Measurements from ENCODE around the gene UBXN2A.

The UBXN2A gene

DNA sequence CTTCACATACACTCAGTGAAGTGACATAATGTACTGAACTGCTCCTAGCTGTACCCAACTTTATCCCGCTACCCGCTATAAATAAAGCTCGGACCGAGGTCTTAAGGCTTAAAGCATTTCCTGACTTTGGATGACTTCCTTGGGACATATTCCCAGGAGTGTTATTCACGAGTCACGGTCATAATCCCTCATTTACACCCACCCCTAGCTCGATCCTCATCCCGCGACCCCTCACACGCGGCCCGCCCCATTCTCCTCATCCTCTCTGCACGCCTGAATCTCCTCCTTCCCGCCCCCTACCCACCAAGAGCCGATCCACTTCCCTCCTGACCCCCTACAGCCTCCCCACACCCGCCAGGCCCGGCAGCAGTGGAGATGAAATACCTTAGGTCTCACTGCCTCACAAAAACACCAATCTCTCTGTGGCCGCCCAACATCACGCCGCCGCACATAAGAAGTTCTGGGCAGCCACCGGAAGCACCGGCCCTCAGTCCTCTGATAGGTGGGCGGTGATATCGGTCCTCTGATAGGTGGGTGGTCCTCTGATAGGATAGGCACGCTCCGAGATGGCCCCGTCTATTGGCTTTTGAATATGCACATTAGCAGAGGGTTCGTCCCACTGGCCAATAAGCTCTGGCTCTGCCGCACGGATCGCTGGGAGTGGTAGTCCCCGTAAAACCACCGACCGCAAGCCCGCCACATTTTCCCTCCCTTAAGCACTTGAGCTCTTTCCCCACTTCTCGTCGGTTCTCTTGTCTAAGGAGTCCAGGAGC, 106.9 kb downstream of the UBXN2A start, which contains the start of gene WDCP (continued):
- peak; percentile 43; the same call in 1 of the 2 replicates for TF ChIP-seq ZNF600 (tag by site-specific recombination; IDR thresholded peaks at IDR 0.05)
- no peak for TF ChIP-seq ZNF571 (tag by site-specific recombination; IDR thresholded peaks at IDR 0.05)
- peak; percentile 67 for TF ChIP-seq ZFHX2 (tag by site-specific recombination; conservative IDR thresholded peaks at IDR 0.05)
- TF ChIP-seq, protein P1, sequence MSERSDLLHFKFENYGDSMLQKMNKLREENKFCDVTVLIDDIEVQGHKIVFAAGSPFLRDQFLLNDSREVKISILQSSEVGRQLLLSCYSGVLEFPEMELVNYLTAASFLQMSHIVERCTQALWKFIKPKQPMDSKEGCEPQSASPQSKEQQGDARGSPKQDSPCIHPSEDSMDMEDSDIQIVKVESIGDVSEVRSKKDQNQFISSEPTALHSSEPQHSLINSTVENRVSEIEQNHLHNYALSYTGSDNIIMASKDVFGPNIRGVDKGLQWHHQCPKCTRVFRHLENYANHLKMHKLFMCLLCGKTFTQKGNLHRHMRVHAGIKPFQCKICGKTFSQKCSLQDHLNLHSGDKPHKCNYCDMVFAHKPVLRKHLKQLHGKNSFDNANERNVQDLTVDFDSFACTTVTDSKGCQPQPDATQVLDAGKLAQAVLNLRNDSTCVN (tag by site-specific recombination; optimal IDR thresholded peaks at IDR 0.05): peak; percentile 4
- no peak for TF ChIP-seq ZNF777 (tag by site-specific recombination; IDR thresholded peaks at IDR 0.05; ENCODE audit: borderline replicate concordance)
- no peak for TF ChIP-seq ZNF473 (tag by site-specific recombination; IDR thresholded peaks at IDR 0.05)
- peak; percentile 57; the same call in 1 of the 2 replicates for TF ChIP-seq KLF9 (tag by site-specific recombination; IDR thresholded peaks at IDR 0.05; ENCODE audit: low read depth)
- TF ChIP-seq ZNF560 (tag by site-specific recombination; IDR thresholded peaks at IDR 0.05; ENCODE audit: borderline replicate concordance): no peak
- no peak for TF ChIP-seq ZNF175 (tag by site-specific recombination; IDR thresholded peaks at IDR 0.05)
- TF ChIP-seq, protein P2, sequence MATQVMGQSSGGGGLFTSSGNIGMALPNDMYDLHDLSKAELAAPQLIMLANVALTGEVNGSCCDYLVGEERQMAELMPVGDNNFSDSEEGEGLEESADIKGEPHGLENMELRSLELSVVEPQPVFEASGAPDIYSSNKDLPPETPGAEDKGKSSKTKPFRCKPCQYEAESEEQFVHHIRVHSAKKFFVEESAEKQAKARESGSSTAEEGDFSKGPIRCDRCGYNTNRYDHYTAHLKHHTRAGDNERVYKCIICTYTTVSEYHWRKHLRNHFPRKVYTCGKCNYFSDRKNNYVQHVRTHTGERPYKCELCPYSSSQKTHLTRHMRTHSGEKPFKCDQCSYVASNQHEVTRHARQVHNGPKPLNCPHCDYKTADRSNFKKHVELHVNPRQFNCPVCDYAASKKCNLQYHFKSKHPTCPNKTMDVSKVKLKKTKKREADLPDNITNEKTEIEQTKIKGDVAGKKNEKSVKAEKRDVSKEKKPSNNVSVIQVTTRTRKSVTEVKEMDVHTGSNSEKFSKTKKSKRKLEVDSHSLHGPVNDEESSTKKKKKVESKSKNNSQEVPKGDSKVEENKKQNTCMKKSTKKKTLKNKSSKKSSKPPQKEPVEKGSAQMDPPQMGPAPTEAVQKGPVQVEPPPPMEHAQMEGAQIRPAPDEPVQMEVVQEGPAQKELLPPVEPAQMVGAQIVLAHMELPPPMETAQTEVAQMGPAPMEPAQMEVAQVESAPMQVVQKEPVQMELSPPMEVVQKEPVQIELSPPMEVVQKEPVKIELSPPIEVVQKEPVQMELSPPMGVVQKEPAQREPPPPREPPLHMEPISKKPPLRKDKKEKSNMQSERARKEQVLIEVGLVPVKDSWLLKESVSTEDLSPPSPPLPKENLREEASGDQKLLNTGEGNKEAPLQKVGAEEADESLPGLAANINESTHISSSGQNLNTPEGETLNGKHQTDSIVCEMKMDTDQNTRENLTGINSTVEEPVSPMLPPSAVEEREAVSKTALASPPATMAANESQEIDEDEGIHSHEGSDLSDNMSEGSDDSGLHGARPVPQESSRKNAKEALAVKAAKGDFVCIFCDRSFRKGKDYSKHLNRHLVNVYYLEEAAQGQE (tag by site-specific recombination; IDR thresholded peaks at IDR 0.05): 0 out of 2 replicates have a peak, but pooled peaks have one; percentile 21

DNA sequence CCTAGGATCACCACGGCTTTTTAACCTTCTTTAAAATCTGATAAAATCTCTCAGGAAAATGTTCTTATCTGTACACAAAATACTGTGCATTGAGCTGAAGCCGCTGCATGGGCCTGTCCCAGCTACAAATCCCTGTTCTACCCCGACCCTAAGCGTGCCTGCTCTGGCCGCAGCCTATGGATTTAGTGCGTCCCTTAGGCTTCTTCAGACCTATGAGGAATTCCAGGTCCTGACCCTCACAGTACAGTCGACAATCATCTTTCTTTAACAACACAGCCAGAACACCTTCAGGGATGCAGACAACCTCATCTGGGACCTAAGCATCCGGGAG, 107.4 kb downstream of the UBXN2A start:
- ChIA-PET CTCF (interaction anchor here (1.1 kb wide), 1 partner anchor 35 kb away, joined by 3 read pairs; no protein-coding TSS in a partner anchor), POLR2A (interaction anchor here (0.6 to 2.1 kb wide), 17 partner anchors 9 to 318 kb away, joined by 3 to 41 read pairs (median 5); partner anchors contain the start of genes ATAD2B, FAM228B, SF3B6 and UBXN2A)
- H3K4me3 ChIP-seq (ENCODE audit: low read depth, low read length): no peak overlapping the region

DNA sequence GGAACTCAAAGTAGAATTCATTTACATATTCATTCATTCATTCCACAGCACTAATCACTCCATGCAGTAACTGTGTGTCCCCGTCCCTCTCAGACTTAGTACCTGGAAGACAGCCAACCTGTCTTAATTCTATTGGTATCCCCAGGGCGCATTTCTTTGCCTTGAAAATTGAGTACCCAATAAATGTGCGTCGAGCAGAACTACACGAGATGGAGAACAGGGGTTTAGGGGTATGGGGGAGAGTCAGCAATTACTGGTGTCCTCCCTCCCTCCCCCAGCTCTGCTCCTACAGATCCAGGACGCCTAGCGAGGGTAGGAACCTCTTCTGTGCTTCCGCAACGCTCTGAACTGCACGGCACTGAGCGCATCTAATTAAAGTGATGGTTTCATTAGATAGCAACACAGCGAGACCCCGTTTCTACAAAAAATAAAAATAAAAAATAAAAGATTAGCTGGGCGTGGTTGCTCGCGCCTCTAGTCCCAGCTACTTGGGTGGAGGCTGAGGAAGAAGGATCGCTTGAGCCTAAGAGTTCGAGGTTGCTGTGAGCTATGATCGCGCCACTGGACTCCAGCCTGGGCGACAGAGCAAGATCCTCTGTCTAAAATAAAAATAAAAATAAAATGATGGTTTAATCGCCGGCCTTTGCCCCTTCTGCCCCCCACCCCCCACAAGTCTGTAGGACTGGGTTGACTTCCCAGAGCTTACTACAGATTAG, 108.7 kb downstream of the UBXN2A start:
- Histone ChIP-seq H3K27ac (ENCODE audit: extremely low read depth, low read depth, low read length) (no peak overlapping the region), H3K9me3 (ENCODE audit: control insufficient read depth, insufficient read depth, low read depth, low read length) (no peaks in the 10 kb centered on the region), H3K4me3 (ENCODE audit: low read depth, low read length) (peak overlapping the region; percentile 79), H3K36me3 (ENCODE audit: control insufficient read depth in 2 of 2, insufficient read depth in 1 of 2, low read length in 2 of 2) (peaks cover 0 to 3% of the 10 kb centered on the region in 2 experiments; a peak in 1 of 3 replicates), H3K4me1 (ENCODE audit: control insufficient read depth, insufficient read depth, low read length) (peaks cover 9% of the 10 kb centered on the region; the same call in 1 of the 2 replicates)
- POLR2A ChIA-PET: interaction anchor here (0.8 to 3.6 kb wide), 4 partner anchors 9 to 122 kb away, joined by 4 to 20 read pairs (median 6); partner anchors contain the start of genes ATAD2B and SF3B6
- CTCF ChIA-PET: interaction anchor here (0.5 to 2.0 kb wide), 2 partner anchors 13 to 46 kb away, joined by 3 to 6 read pairs; no protein-coding TSS in a partner anchor
- TF ChIP-seq ZNF24 (tag by site-specific recombination; IDR thresholded peaks at IDR 0.05) (peak; percentile 80), ZNF560 (tag by site-specific recombination; IDR thresholded peaks at IDR 0.05; ENCODE audit: borderline replicate concordance) (no peak), ZNF2 (tag by site-specific recombination; IDR thresholded peaks at IDR 0.05) (peak; percentile 23; the same call in 1 of the 2 replicates), ZFP41 (tag by site-specific recombination; IDR thresholded peaks at IDR 0.05; ENCODE audit: borderline replicate concordance) (no peak), ZBTB17 (tag by site-specific recombination; IDR thresholded peaks at IDR 0.05) (peak; percentile 95), ZNF600 (tag by site-specific recombination; IDR thresholded peaks at IDR 0.05) (peak; percentile 95), ZNF629 (tag by site-specific recombination; IDR thresholded peaks at IDR 0.05) (0 out of 2 replicates have a peak, but pooled peaks have one; percentile 26), ZBTB20 (tag by site-specific recombination; IDR thresholded peaks at IDR 0.05) (peak; percentile 20; the same call in 1 of the 2 replicates)
- TF ChIP-seq, protein P3, sequence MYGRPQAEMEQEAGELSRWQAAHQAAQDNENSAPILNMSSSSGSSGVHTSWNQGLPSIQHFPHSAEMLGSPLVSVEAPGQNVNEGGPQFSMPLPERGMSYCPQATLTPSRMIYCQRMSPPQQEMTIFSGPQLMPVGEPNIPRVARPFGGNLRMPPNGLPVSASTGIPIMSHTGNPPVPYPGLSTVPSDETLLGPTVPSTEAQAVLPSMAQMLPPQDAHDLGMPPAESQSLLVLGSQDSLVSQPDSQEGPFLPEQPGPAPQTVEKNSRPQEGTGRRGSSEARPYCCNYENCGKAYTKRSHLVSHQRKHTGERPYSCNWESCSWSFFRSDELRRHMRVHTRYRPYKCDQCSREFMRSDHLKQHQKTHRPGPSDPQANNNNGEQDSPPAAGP (tag by site-specific recombination; IDR thresholded peaks at IDR 0.05): no peak
- TF ChIP-seq, protein P4, sequence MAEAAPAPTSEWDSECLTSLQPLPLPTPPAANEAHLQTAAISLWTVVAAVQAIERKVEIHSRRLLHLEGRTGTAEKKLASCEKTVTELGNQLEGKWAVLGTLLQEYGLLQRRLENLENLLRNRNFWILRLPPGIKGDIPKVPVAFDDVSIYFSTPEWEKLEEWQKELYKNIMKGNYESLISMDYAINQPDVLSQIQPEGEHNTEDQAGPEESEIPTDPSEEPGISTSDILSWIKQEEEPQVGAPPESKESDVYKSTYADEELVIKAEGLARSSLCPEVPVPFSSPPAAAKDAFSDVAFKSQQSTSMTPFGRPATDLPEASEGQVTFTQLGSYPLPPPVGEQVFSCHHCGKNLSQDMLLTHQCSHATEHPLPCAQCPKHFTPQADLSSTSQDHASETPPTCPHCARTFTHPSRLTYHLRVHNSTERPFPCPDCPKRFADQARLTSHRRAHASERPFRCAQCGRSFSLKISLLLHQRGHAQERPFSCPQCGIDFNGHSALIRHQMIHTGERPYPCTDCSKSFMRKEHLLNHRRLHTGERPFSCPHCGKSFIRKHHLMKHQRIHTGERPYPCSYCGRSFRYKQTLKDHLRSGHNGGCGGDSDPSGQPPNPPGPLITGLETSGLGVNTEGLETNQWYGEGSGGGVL (tag by site-specific recombination; IDR thresholded peaks at IDR 0.05): peak; percentile 64
- TF ChIP-seq, protein P5, sequence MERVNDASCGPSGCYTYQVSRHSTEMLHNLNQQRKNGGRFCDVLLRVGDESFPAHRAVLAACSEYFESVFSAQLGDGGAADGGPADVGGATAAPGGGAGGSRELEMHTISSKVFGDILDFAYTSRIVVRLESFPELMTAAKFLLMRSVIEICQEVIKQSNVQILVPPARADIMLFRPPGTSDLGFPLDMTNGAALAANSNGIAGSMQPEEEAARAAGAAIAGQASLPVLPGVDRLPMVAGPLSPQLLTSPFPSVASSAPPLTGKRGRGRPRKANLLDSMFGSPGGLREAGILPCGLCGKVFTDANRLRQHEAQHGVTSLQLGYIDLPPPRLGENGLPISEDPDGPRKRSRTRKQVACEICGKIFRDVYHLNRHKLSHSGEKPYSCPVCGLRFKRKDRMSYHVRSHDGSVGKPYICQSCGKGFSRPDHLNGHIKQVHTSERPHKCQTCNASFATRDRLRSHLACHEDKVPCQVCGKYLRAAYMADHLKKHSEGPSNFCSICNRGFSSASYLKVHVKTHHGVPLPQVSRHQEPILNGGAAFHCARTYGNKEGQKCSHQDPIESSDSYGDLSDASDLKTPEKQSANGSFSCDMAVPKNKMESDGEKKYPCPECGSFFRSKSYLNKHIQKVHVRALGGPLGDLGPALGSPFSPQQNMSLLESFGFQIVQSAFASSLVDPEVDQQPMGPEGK (tag by site-specific recombination; IDR thresholded peaks at IDR 0.05): peak; percentile 49; the same call in 1 of the 2 replicates

More for the DNA sequence above, 107.4 kb downstream of the UBXN2A start:
- H3K9me3 ChIP-seq (ENCODE audit: control insufficient read depth, insufficient read depth, low read depth, low read length): no peaks in the 10 kb centered on the region
- H3K27ac ChIP-seq (ENCODE audit: extremely low read depth, low read depth, low read length): peak overlapping the region; percentile 66
- TF ChIP-seq ZNF600 (tag by site-specific recombination; IDR thresholded peaks at IDR 0.05) (no peak), ZBTB48 (tag by site-specific recombination; IDR thresholded peaks at IDR 0.05) (peak; percentile 47; the same call in 1 of the 2 replicates)
- H3K4me1 ChIP-seq (ENCODE audit: control insufficient read depth, insufficient read depth, low read length): peaks cover 9% of the 10 kb centered on the region; the same call in 1 of the 2 replicates
- no peaks in the 10 kb centered on the region; a peak in 1 of 3 replicates for H3K36me3 ChIP-seq (ENCODE audit: control insufficient read depth in 2 of 2, insufficient read depth in 1 of 2, low read length in 2 of 2)

All from HEK293 (cell line).